Ishikawa (cell line): ENCODE data around the gene SETDB1.

ENCODE experiments used
- CEBPB ChIP-seq: IDR thresholded peaks from 2 replicates; pipeline ENCODE4 v1.6.1; 2012
- CREB1 ChIP-seq: IDR thresholded peaks from 2 replicates; pipeline ENCODE4 v1.6.1; 2012; ENCODE audit warnings: low read depth
- EGR1 ChIP-seq: IDR thresholded peaks from 2 replicates; pipeline ENCODE4 v1.6.1; 2012
- EP300 ChIP-seq: IDR thresholded peaks from 2 replicates; pipeline ENCODE4 v1.6.1; 2012; ENCODE audit warnings: borderline replicate concordance
- FOXM1 ChIP-seq: IDR thresholded peaks from 2 replicates; pipeline ENCODE4 v1.6.1; 2012; ENCODE audit warnings: low read depth, borderline replicate concordance
- RAD21 ChIP-seq: IDR thresholded peaks from 2 replicates; pipeline ENCODE4 v1.6.1; 2012; ENCODE audit warnings: low read depth
- TAF1 ChIP-seq: IDR thresholded peaks from 2 replicates; pipeline ENCODE4 v1.6.1; 2012; ENCODE audit warnings: low read depth, mild to moderate bottlenecking
- TCF12 ChIP-seq: IDR thresholded peaks from 2 replicates; pipeline ENCODE4 v1.6.1; 2012; ENCODE audit warnings: low read depth
- TEAD4 ChIP-seq: IDR thresholded peaks from 2 replicates; pipeline ENCODE4 v1.6.1; 2012
- YY1 ChIP-seq: IDR thresholded peaks from 2 replicates; pipeline ENCODE4 v1.6.1; 2012; ENCODE audit warnings: low read depth
- ZBTB7A ChIP-seq: IDR thresholded peaks from 2 replicates; pipeline ENCODE4 v1.6.1; 2012; ENCODE audit warnings: low read depth
- TF ChIP-seq, protein P1 (sequence below): IDR thresholded peaks from 2 replicates; pipeline ENCODE4 v1.6.1; 2012; ENCODE audit warnings: low read depth, mild to moderate bottlenecking
- TF ChIP-seq, protein P2 (sequence below): IDR thresholded peaks from 2 replicates; pipeline ENCODE4 v1.6.1; 2012
- TF ChIP-seq, protein P3 (sequence below): IDR thresholded peaks from 2 replicates; pipeline ENCODE4 v1.6.1; 2012

The SETDB1 gene

DNA sequence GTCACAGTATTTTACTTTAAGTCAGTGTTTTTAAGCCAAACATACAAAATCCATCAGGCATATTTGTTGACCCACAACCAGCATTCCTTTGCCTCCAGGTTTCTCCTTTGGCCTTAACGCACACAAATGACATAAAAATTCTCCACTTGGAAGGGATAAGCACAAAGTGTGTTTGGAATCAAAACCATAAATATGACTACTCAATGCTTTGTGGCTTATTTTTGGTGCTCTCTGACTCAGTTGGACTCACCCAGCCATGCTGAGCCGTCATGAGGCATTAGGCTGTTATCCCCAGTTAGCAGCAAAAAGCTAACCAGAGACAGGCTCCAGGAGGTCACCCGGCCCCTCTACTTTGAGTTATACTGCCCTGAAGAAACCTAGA, 83.0 kb downstream of the SETDB1 start:
- TF ChIP-seq RAD21 (no peak), EP300 (no peak), CEBPB (no peak), ZBTB7A (no peak)

DNA sequence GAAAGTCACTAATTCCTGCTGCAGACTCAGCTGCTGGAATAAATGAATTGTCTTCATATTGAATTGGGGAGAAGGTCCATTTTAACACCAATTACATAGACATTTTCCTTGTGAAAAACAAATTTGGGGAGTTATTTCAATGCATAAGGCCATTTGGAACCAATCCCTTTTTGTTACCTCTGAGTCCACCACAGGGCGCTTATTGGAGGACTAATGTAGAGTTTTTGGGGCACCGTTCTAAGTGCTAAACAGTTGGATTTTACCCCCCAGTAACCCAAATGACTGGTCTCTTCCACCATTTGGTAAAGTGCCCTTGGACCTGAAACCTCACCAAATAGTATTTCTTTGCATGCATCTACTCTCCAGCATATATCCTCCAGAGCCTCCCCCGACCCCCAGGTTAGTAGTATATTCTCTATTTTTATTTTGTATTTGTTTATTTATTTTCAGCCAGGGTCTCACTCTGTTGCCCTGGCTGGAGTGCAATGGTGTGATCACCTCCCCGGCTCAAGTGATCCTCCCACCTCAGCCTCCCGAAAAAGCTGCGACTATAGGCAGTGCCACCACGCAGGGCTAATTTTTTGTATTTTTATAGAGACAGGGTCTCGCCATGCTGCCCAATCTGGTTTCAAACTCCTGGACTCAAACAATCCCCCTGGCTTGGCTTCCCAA, 83.6 kb downstream of the SETDB1 start:
- TF ChIP-seq TAF1 = no peak
- TF ChIP-seq CEBPB = no peak
- TF ChIP-seq, protein P1, sequence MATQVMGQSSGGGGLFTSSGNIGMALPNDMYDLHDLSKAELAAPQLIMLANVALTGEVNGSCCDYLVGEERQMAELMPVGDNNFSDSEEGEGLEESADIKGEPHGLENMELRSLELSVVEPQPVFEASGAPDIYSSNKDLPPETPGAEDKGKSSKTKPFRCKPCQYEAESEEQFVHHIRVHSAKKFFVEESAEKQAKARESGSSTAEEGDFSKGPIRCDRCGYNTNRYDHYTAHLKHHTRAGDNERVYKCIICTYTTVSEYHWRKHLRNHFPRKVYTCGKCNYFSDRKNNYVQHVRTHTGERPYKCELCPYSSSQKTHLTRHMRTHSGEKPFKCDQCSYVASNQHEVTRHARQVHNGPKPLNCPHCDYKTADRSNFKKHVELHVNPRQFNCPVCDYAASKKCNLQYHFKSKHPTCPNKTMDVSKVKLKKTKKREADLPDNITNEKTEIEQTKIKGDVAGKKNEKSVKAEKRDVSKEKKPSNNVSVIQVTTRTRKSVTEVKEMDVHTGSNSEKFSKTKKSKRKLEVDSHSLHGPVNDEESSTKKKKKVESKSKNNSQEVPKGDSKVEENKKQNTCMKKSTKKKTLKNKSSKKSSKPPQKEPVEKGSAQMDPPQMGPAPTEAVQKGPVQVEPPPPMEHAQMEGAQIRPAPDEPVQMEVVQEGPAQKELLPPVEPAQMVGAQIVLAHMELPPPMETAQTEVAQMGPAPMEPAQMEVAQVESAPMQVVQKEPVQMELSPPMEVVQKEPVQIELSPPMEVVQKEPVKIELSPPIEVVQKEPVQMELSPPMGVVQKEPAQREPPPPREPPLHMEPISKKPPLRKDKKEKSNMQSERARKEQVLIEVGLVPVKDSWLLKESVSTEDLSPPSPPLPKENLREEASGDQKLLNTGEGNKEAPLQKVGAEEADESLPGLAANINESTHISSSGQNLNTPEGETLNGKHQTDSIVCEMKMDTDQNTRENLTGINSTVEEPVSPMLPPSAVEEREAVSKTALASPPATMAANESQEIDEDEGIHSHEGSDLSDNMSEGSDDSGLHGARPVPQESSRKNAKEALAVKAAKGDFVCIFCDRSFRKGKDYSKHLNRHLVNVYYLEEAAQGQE = no peak
- TF ChIP-seq, protein P2, sequence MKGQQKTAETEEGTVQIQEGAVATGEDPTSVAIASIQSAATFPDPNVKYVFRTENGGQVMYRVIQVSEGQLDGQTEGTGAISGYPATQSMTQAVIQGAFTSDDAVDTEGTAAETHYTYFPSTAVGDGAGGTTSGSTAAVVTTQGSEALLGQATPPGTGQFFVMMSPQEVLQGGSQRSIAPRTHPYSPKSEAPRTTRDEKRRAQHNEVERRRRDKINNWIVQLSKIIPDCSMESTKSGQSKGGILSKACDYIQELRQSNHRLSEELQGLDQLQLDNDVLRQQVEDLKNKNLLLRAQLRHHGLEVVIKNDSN = no peak
- no peak for TF ChIP-seq EP300
- no peak for TF ChIP-seq RAD21
- TF ChIP-seq TCF12 = no peak
- no peak for TF ChIP-seq YY1
- TF ChIP-seq CREB1 = no peak
- TF ChIP-seq, protein P3, sequence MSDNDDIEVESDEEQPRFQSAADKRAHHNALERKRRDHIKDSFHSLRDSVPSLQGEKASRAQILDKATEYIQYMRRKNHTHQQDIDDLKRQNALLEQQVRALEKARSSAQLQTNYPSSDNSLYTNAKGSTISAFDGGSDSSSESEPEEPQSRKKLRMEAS = no peak
- no peak for TF ChIP-seq ZBTB7A
- TF ChIP-seq EGR1 = no peak
- no peak for TF ChIP-seq TEAD4

DNA sequence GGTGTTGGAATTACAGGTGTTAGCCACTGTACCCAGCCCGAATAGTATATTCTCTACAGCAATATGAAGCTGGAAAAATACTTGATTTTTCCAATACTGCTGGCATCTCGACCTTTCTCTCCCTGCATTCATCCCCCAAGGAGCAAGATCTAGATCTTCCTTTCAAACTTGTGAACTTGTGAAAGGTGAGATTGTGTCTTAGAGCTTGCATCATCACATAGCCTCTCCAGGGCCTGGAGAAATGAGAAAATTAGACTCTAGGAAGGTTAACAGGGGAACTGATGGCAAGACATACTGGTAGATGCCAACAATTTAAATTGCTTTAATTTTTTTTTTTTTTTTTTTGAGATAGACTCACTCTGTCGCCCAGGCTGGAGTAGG, 84.2 kb downstream of the SETDB1 start:
- TF ChIP-seq YY1 (no peak), EP300 (no peak), TCF12 (no peak), TEAD4 (no peak), ZBTB7A (no peak)

DNA sequence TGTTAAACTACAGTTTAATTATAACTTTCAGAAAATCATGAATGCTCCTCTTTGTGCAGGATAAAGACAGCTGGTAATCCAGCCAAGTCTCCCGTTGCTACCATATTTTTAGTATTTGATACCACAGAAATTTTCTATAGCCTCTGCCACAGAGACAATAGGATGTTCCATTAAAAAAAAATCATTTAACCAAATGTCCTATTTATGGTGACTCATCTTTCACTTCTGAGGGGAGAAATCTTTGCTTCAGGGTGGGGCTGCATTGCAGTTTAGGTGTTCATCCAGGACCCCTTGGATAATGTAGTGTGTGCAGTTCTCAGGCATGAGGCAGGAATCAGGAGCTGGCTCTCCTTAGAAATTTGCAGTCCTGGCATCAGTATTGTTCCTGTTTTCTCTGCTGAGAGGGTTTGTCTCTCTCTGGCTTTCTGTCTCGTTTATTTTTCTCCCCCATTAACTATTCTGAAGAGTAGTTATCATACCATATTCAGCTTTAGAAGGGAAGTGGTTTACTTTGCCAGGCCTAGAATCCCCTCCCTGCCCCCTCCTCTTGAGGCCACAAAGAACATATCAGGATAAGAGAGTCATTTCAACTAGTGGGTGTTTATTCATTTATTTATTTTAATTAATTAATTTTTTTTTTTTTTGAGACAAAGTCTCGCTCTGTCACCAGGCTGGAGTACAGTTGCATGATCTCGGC, 85.1 kb downstream of the SETDB1 start:
- TF ChIP-seq TCF12 = no peak
- no peak for TF ChIP-seq ZBTB7A
- TF ChIP-seq, protein P3 = no peak
- TF ChIP-seq CREB1 = no peak

DNA sequence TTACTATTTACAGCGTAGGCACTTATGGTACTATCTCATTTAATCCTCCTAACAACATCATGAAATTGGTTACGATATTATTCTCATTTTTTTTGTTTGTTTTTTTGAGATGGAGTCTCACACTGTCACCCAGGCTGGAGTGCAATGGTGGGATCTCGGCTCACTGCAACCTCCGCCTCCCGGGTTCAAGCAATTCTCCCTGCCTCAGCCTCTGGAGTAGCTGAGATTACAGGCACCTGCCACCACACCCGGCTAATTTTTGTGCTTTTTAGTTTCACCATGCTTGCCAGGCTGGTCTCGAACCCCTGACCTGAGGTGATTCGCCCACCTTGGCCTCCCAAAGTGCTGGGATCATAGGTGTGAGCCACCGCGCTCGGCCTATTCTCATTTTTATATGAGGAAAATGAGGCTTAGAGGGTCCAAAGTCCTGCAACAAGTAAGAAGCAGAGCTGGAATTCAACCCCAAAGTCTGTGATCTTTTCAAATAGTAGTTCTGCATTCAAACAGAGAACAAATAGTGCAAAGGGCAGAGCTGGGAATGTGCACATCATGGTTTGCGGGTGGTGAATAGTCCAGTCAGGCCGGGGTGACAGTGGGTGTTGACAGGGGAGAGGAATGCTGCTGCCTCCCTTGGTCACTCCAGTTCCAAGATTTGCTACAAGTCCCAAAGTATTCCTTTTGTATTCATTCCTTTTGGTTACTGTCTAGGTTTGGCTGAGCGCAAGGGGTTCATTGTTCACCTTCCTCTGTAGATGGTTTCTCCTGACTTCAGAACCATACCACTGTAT, 86.7 kb downstream of the SETDB1 start:
- TF ChIP-seq YY1 (no peak), TCF12 (no peak), EP300 (no peak), CEBPB (no peak), TAF1 (no peak), EGR1 (no peak), TEAD4 (no peak), RAD21 (no peak)
- TF ChIP-seq, protein P3 = no peak
- TF ChIP-seq, protein P2 = no peak
- TF ChIP-seq, protein P1 = no peak

DNA sequence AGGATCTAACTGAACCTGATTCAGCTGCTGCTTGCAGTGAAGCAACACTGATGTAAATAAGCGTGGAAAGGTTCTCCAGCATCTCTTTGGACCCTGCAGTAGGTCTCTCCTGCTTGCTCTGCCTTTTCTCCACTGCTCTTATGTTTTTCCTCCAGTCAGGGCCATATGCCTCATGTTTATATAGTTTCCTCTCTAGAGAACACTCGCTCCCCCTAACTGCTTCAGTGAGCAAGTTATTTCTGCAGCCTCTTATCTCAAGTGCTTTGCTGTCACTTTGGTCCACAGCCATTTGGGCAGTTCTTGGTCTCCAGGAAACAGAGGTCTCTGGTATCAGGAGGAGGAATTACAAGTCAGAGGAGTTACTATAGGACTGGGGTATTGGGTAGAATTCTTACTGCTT, 87.4 kb downstream of the SETDB1 start:
- no peak for TF ChIP-seq ZBTB7A
- TF ChIP-seq YY1 = no peak
- TF ChIP-seq CREB1 = no peak
- TF ChIP-seq, protein P2 = no peak
- TF ChIP-seq, protein P1 = no peak
- TF ChIP-seq FOXM1 = no peak
